ENCODE results near the gene PODXL.

The PODXL gene

GRCh38 chr7:131602304-131602993, 46.0 kb upstream of the PODXL start:
- DNase-seq (ENCODE audit: low read depth, low spot score): no peak

GRCh38 chr7:131600085-131600881, 43.9 kb upstream of the PODXL start:
- DNase-seq (ENCODE audit: low read depth, low spot score): peak; percentile 28
- CTCF ChIA-PET: no interaction called here
- POLR2A ChIA-PET: no interaction called here

More at GRCh38 chr7:131602304-131602993, 46.0 kb upstream of the PODXL start:
- CTCF ChIA-PET: interaction anchor here (1.0 kb wide), 1 partner anchor 53 kb away, joined by 3 read pairs; no protein-coding TSS in a partner anchor
- TF ChIP-seq CTCF (IDR thresholded peaks at IDR 0.05; ENCODE audit: insufficient read depth, low read length, missing control alignments): no peak
- POLR2A ChIA-PET: interaction anchor here (0.6 kb wide), 1 partner anchor 709 kb away, joined by 3 read pairs; no protein-coding TSS in a partner anchor
- H3K4me3 ChIP-seq (ENCODE audit: low read depth, low read length): no peak overlapping the region

GRCh38 chr7:131596785-131597184, 40.4 kb upstream of the PODXL start:
- no peak for TF ChIP-seq CTCF (IDR thresholded peaks at IDR 0.05; ENCODE audit: insufficient read depth, low read length, missing control alignments)
- no peak overlapping the region for H3K4me3 ChIP-seq (ENCODE audit: low read depth, low read length)
- DNase-seq (ENCODE audit: low read depth, low spot score): no peak
- ChIA-PET CTCF (no interaction called here), POLR2A (no interaction called here)

More at GRCh38 chr7:131600085-131600881, 43.9 kb upstream of the PODXL start:
- H3K4me3 ChIP-seq (ENCODE audit: low read depth, low read length): no peak overlapping the region
- no peak for TF ChIP-seq CTCF (IDR thresholded peaks at IDR 0.05; ENCODE audit: insufficient read depth, low read length, missing control alignments)

- CTCF ChIA-PET: no interaction called here
- no peak for TF ChIP-seq CTCF (IDR thresholded peaks at IDR 0.05; ENCODE audit: insufficient read depth, low read length, missing control alignments)
- DNase-seq (ENCODE audit: low read depth, low spot score): no peak
- H3K4me3 ChIP-seq (ENCODE audit: low read depth, low read length): no peak overlapping the region
- POLR2A ChIA-PET: interaction anchor here (0.5 to 0.6 kb wide), 2 partner anchors 9 to 1889 kb away, joined by 3 read pairs; no protein-coding TSS in a partner anchor
Observed at GRCh38 chr7:131595699-131596098, 39.3 kb upstream of the PODXL start.

GRCh38 chr7:131591687-131592319, 35.4 kb upstream of the PODXL start:
- ChIA-PET POLR2A (no interaction called here), CTCF (no interaction called here)
- no peak overlapping the region for H3K4me3 ChIP-seq (ENCODE audit: low read depth, low read length)
- no peak for DNase-seq (ENCODE audit: low read depth, low spot score)
- no peak for TF ChIP-seq CTCF (IDR thresholded peaks at IDR 0.05; ENCODE audit: insufficient read depth, low read length, missing control alignments)
